GM12891 (cell line): Measurements from ENCODE around the gene TBC1D25.
"Not testable (repeated sequence)": the region's sequence is repeated elsewhere in the genome, so short reads cannot be mapped to it uniquely, and the experiment has no call there.

Experiments used
- DNase-seq: peaks from one replicate; pipeline ENCODE4 v3.0.0; 2011; ENCODE audit warnings: low spot score; ENCODE audit not compliant: insufficient read length
- FAIRE-seq: peaks from 2 replicates; lab custom pipeline; 2011; peaks lifted over from hg19 to GRCh38; lab: Jason Lieb, UNC
- PAX5 ChIP-seq: IDR thresholded peaks from 2 replicates; pipeline ENCODE4 v1.6.1; 2011; ENCODE audit warnings: low read length, moderate library complexity, mild to moderate bottlenecking; ENCODE audit not compliant: insufficient read depth, severe bottlenecking
- POLR2A ChIP-seq: IDR thresholded peaks from 2 replicates; pipeline ENCODE4 v1.6.1; 2011; ENCODE audit warnings: low read depth, low read length, control low read depth
- POLR2AphosphoS5 ChIP-seq: IDR thresholded peaks from 2 replicates; pipeline ENCODE4 v1.6.1; 2011; ENCODE audit warnings: low read depth, low read length, control low read depth
- POU2F2 ChIP-seq: IDR thresholded peaks from 2 replicates; pipeline ENCODE4 v1.6.1; 2011; ENCODE audit warnings: low read depth, mild to moderate bottlenecking, control low read depth, low read length, moderate library complexity
- SPI1 ChIP-seq: IDR thresholded peaks from 2 replicates; pipeline ENCODE4 v1.6.1; 2011; ENCODE audit warnings: low read depth, low read length, control low read depth
- TAF1 ChIP-seq: IDR thresholded peaks from 2 replicates; pipeline ENCODE4 v1.6.1; 2011; ENCODE audit warnings: low read depth, low read length, control low read depth

TBC1D25 gene

GRCh38 chrX:48530736-48531135, 8.8 kb upstream of the TBC1D25 start:
- no peak for TF ChIP-seq PAX5
- TF ChIP-seq POLR2A, result no peak
- TF ChIP-seq TAF1, result no peak
- no peak for TF ChIP-seq SPI1
- no peak for TF ChIP-seq POU2F2
- no peak for TF ChIP-seq POLR2AphosphoS5
- FAIRE-seq (peak; percentile 35), DNase-seq (no peak)

GRCh38 chrX:48531358-48531959, 8.1 kb upstream of the TBC1D25 start:
- TF ChIP-seq POU2F2 (no peak), TAF1 (no peak), PAX5 (no peak), POLR2AphosphoS5 (no peak), POLR2A (no peak), SPI1 (no peak)
- FAIRE-seq, result peak; percentile 66
- DNase-seq, result no peak

DNA sequence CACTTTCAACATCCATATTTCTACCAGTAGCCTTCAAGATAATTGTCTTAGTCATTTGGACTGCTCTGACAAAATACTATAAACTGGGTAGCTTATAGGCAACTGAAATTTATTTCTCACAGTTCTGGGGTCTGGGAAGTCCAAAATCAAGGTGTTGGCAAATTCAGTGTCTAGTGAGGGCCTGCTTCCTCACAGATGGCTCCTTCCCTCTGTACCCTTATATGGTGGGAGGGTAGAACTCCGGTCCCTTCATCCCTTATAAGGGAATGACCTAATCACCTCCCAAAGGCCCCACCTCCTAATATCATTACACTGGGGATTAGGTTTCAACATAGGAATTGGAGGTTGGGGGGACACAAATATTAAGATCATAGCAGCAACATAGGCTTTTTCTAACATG, 7.4 kb upstream of the TBC1D25 start:
- no peak for DNase-seq
- peak; percentile 66 for FAIRE-seq
- TF ChIP-seq POLR2A (no peak), SPI1 (no peak), POU2F2 (no peak), PAX5 (no peak), POLR2AphosphoS5 (no peak), TAF1 (no peak)

GRCh38 chrX:48533165-48533564, 6.3 kb upstream of the TBC1D25 start:
- DNase-seq, result no peak
- TF ChIP-seq POU2F2 (no peak), TAF1 (no peak), POLR2AphosphoS5 (no peak)
- no peak for FAIRE-seq

DNA sequence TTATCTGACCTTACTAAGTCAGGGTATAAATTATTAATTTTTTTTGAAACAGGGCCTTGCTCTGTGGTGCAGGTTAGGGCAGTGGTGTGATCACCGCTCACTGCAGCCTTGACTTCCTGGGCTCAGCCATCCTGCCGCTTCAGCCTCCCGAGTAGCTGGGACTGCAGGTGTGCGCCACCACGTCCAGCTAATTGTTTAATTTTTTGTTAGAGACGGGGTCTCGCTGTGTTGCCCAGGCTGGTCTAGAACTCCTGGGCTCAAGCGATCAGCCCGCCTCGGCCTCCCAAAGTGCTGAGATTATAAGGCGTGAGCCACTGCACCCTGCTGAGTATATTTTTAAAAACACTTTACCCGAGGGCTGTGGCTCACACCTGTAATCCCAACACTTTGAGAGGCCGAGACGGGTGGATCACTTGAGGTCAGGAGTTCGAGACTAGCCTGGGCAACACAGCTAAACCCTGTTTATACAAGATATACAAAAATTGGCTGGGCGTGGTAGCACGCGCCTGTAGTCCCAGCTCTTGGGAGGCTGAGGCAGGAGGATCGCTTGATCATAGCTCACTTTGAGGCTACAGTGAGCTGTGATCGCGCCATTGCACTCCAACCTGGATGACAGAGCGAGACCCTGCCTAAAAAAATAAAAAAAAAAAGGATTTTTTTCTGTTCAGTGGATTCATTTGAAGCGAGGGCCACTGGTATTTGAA, 721 bp upstream of the TBC1D25 start:
- TF ChIP-seq POLR2A (no peak), SPI1 (no peak), POU2F2 (no peak), TAF1 (no peak), POLR2AphosphoS5 (no peak), PAX5 (no peak)
- FAIRE-seq (no peak), DNase-seq (no peak)

DNA sequence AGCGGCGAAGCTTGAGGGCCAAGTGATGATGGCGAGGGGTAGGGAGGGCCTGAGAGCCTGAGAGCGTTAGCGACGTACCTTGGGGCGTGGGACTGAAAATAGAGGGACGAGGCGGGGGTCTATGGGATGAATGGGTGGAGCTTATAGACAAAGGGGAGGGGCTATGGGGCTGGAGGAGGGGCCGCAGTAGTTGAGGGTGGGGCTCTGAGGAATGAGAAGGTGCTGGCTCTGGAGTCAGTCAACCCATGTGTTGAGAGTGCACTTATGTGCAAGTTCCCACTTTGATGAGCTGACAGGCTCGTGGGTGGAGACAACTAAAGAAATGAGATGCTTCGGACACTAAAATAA, 488 bp downstream of the TBC1D25 start:
- DNase-seq, result no peak
- FAIRE-seq, result no peak
- TF ChIP-seq PAX5, result no peak
- no peak for TF ChIP-seq SPI1
- peak; percentile 9; the same call in 1 of the 2 replicates for TF ChIP-seq TAF1
- 0 out of 2 replicates have a peak, but pooled peaks have one; percentile 20 for TF ChIP-seq POLR2A

DNA sequence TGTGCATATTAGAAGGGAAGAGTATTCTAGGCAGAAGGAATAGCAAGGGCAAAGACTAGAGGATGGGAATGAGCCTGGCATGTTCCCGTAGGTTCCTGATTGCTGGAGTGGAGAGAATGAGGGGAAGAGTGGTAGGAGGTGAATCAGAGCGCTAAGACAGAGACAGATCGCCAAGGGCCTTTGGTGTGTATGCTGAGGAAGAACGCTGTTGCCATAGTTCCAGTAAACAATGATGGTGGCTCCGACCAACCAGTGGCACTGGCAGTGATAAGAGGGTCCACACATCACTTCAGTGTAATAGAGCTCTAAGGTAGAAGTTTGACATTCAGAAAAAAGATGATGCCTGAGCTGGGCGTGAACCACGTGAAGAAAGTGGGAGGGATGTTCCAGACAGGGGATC, 966 bp downstream of the TBC1D25 start:
- DNase-seq (no peak), FAIRE-seq (peak; percentile 73)

GRCh38 chrX:48541140-48541814, 1.8 kb downstream of the TBC1D25 start:
- no peak for DNase-seq
- TF ChIP-seq POLR2AphosphoS5, result no peak
- no peak for TF ChIP-seq TAF1
- TF ChIP-seq POLR2A, result no peak
- no peak for TF ChIP-seq SPI1
- TF ChIP-seq PAX5, result no peak
- no peak for TF ChIP-seq POU2F2
- FAIRE-seq, result no peak

More for the DNA sequence above, 966 bp downstream of the TBC1D25 start:
- TF ChIP-seq PAX5, result no peak
- TF ChIP-seq SPI1, result no peak
- TF ChIP-seq TAF1, result no peak
- TF ChIP-seq POLR2A, result no peak
- no peak for TF ChIP-seq POLR2AphosphoS5
- no peak for TF ChIP-seq POU2F2

- peak; percentile 59 for FAIRE-seq
- no peak for DNase-seq
- no peak for TF ChIP-seq TAF1
- TF ChIP-seq POLR2A, result no peak
- TF ChIP-seq SPI1, result no peak
- no peak for TF ChIP-seq POLR2AphosphoS5
- TF ChIP-seq POU2F2, result no peak
- no peak for TF ChIP-seq PAX5
Observed at GRCh38 chrX:48548871-48549270, 9.4 kb downstream of the TBC1D25 start.

GRCh38 chrX:48555731-48556325, 16.3 kb downstream of the TBC1D25 start:
- DNase-seq, FAIRE-seq: not testable (repeated sequence)
